NCI-H2107 (cell line): ENCODE data around the gene ERVK3-1.
"Not testable (repeated sequence)": the region's sequence is repeated elsewhere in the genome, so short reads cannot be mapped to it uniquely, and the experiment has no call there.

Experiments
- DNase-seq: peaks from one replicate; lab custom pipeline; 2025; lab: John Stamatoyannopoulos, UW

The ERVK3-1 gene

GRCh38 chr19:58305065-58305931, at the start of gene ERVK3-1:
Gene ERVK3-1 (plus strand): TSS chr19:58305377. CDS start chr19:58312169, 6,792 bp downstream.
- DNase-seq: peak; percentile 96

- DNase-seq: not testable (repeated sequence)
Measured at GRCh38 chr19:58258259-58258658, 46.9 kb upstream of the ERVK3-1 start.

DNA sequence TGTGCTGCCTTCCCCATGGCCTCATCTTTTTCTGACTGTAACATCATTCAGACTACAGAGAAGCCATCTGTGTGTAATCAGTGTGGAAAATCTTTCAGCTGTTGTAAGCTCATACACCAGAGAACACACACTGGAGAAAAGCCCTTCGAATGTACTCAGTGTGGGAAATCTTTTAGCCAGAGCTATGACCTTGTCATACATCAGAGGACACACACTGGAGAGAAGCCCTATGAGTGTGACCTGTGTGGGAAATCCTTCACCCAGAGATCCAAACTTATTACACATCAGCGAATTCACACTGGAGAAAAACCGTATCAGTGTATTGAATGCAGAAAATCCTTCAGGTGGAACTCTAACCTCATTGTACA, 43.6 kb upstream of the ERVK3-1 start:
- no peak for DNase-seq

DNA sequence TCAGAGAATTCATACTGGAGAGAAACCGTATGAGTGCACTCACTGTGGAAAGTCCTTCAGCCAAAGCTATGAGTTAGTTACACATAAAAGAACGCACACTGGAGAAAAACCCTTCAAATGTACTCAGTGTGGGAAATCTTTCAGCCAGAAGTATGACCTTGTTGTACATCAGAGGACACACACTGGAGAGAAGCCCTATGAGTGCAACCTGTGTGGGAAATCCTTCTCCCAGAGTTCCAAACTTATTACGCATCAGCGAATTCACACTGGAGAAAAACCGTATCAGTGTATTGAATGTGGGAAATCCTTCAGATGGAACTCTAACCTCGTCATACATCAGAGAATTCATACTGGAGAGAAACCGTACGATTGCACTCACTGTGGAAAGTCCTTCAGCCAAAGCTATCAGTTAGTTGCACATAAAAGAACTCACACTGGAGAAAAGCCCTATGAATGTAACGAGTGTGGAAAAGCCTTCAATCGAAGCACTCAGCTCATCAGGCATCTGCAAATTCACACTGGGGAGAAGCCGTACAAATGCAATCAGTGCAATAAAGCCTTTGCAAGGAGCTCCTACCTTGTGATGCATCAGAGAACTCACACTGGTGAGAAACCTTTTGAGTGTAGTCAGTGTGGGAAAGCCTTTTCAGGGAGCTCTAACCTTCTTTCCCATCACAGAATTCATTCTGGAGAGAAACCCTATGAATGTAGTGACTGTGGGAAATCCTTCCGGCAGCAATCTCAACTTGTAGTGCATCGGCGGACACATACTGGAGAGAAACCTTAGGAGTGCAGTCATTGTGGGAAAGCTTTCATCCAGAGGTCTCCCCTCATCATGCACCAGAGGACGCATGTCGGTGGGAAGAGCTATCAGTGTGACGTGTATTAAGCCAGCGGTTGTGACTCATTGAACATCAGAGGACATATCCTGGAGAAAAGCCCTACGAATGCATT, 42.9 kb upstream of the ERVK3-1 start:
- DNase-seq: no peak

GRCh38 chr19:58262922-58263296, 42.3 kb upstream of the ERVK3-1 start:
- no peak for DNase-seq

DNA sequence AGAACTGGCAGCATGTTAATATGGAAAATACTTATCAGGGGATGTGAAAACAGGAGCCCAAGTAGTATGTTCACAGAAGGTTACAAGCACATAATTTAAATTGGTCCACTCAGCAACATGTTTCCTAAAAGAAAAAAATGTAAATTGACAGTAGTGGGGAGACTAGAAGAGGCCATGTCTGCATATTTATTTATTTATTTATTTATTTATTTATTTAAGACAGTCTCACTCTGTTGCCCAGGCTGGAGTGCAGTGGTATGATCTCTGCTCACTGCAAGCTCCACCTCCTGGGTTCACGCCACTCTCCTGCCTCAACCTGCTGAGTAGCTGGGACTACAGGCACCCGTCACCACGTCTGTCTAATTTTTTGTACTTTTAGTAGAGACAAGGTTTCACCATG, 40.1 kb upstream of the ERVK3-1 start:
- no peak for DNase-seq

GRCh38 chr19:58268344-58268743, 36.8 kb upstream of the ERVK3-1 start:
- DNase-seq: no peak

GRCh38 chr19:58274771-58275201, 30.4 kb upstream of the ERVK3-1 start:
- DNase-seq: no peak

GRCh38 chr19:58275564-58275963, 29.6 kb upstream of the ERVK3-1 start:
- no peak for DNase-seq

DNA sequence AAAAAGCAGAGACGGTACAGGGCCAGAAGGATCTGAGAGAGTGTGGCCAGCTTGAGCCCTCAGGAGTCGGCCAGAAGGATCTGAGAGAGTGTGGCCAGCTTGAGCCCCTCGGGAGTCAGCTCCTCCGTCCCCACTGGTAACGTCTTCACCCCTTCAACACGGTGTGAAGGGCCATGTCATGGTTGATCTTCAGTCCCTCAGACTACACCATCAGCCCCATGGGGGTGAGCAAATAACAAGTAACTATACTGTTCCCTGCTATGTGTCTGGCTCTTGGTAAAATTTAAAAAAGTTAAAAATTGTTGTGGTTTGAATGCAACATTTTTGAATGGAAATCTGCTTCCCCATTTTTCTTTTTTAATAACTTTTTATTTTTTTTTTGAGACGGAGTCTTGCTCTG, 28.0 kb upstream of the ERVK3-1 start:
- no peak for DNase-seq

DNA sequence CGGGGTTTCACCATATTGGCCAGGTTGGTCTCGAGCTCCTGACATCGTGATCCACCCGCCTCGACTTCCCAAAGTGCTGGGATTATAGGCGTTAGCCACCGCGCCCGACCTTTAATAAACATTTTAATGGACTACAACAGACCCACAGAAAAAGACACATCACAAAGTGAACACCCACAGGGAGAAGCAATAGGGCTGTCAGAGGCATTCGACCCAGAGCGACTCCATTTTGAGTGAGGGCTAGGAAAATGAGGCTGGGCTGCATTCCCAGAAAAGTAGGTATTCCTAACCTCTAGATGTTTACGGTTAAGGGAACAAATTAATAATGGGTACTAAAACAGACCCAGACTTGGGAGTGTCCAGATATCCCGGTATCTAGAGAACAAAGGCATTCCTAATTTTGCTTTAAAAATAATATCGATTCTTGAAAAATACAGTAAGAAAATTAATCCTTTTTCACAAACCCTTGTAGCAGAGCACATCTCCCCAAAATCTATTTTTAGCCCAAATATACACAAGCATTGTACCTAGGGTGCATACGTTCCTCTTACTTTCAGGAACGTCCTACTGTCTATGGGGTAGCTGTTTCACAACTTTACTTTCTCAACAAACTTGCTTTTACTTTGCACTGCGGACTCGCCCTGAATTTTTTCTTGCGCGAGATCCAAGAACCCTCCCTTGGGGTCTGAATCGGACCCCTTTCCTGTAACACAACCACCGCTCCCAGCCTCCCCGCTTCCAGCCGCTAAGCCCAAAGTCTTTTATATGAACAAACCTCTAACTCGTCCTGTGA, 27.2 kb upstream of the ERVK3-1 start:
- DNase-seq: no peak

DNA sequence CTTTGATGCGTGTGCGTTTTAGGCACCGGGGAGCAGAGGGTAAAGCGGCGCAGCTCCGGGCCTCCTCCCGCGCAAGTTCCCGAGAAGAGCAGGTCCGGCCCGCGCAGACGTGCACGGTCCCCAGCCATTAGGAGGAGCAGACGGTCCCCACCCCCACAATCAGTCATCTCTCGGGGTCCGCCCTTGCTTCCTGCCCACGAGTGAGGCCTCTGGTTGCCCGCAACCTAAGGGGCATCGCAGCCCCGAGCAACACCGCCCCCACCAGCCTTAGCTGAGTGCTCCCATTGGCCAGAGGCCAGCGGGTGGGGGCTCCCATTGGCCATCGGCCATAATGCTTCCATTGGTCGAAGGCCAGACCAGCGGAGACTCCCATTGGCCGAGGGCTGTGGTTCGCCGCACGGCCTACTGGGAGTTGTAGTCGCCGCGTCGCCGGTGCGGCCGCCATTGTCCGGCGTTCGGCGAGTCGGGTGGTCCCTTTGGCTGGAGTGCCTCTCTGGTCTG, 26.6 kb upstream of the ERVK3-1 start, which contains the start of gene ZNF8:
TSS of gene ZNF8 (plus strand) at position 415 of the 501 bp plus-strand sequence. CDS start 127 bp downstream, outside the sequence.
- DNase-seq: peak; percentile 95

DNA sequence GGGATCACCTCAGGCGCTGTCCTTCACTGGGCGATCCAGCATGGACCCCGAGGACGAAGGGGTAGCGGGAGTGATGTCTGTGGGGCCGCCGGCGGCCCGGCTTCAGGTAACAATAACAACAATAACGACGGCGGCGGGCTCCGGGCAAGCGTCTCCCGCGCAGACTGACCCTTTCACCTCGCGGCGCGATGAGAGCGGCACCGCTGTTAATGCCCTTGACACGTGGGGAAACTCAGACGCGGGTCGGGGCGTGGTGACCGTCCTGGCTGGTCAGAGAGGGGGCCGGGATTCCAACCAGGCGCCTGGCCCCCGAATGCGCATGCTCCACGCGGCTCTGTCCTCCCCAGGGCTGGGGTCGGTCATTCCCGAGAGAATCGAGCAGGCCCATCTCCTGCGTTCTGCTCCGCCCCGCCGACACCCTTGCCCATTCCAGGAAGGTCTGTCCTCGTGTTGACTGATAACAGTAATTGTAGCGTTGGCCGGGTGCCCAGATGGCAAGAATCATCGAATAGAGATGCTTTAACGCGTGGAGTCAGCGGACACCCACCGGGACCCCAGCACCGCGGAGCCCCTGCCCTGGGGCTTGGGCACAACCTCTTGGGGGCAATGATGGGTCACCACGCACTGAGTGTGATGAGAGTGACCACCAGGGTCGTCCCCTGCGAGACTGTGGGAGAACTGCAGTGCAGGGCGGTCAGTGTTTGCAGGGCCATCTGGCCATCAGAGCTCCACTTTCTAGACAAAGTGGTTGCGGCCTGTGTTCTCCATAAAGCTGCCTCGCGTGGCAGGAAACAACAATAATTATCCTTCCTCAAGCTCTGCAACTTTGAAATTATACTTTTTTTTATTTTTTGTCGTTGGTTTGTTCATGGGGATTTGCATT, 25.9 kb upstream of the ERVK3-1 start:
- DNase-seq: no peak

GRCh38 chr19:58279925-58280316, 25.3 kb upstream of the ERVK3-1 start:
- no peak for DNase-seq

DNA sequence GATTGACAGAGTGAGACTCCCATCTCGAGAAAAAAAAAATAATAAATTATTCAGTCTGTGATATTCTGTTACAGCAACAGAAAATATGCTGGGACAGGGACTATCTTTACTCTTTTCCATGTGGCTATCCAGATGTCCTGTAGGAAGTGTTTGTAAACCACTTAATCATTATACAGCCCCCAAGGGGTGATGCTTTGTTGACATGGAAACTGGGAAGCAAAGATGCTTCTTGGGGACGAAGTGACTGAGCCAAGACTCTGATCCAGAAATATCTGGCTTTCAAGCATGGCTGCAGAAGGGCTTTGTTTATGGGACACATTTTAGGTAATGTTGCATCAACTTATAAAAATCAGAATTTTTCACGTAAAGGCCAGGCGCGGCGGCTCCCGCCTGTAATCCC, 21.0 kb upstream of the ERVK3-1 start:
- DNase-seq: no peak

DNA sequence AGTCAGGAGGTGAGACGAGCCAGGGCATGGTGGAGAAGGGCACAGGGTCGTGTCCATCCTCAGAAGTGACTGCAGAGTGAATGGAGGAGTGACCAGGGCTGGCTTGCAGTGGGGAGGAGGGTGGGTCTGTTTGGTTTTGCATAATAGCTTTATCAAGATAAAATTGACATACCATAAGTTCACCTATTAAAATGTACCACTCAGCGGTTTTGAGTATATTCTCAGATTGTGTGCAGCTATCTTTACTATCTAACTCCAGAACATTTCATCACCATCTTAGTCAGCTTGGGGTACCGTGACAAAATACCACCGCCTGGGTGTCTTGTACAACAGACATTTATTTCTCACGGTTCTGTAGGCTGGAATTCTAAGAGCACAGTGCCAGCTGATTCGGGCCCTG, 13.2 kb upstream of the ERVK3-1 start:
- DNase-seq: no peak

DNA sequence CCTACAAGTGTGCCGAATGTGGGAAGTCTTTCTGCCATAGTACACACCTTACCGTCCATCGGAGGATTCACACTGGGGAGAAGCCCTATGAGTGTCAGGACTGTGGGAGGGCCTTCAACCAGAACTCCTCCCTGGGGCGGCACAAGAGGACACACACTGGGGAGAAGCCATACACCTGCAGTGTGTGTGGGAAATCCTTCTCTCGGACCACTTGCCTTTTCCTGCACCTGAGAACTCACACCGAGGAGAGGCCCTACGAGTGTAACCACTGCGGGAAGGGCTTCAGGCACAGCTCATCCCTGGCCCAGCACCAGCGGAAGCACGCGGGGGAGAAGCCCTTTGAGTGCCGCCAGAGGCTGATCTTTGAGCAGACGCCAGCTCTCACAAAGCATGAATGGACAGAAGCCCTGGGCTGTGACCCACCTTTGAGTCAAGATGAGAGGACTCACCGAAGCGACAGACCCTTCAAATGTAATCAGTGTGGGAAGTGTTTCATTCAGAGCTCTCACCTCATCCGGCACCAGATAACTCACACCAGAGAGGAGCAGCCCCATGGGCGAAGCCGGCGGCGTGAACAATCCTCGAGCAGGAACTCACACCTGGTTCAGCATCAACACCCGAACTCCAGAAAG, 10.3 kb upstream of the ERVK3-1 start:
- no peak for DNase-seq

GRCh38 chr19:58296104-58296503, 9.1 kb upstream of the ERVK3-1 start:
- no peak for DNase-seq

DNA sequence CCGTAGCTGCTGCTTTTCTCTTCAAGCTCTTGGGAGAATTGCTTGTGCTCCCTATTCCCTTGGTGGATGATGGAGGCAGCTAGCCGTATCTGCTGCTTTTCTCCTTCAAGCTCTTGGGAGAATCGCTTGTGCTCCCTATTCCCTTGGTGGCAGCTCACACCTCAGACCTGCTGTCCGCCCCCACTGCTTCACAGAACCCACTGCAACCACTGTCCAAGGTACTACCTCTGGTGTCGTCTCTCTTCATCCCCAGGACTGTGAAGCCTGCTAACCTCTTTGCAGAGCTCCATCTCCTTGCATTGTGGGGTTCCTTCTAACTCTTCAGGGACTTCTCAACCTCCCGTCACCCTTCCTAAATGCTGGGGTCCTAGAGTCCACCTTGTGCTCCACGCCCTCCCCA, 4.6 kb upstream of the ERVK3-1 start:
- no peak for DNase-seq

DNA sequence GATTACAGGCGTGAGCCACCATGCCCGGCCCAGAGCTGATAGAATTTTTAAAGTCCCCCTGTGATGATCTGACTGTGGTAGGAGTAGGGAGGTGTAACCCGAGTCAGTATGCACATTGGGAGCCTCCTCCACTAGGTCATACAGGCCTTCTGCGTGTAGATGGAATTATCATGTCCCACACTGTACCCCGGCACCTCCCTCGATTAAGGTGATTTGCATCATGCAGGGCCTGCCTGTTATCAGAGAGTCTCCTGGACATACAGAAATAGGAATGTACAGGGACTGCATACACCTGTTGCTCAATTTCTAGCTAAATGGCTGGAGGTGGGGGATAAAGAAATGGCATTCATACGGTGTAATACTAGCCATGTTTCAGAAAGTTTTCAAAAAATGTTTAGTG, 922 bp upstream of the ERVK3-1 start:
- no peak for DNase-seq
